Measurements from ENCODE around the gene DCBLD1.

DCBLD1 gene

DNA sequence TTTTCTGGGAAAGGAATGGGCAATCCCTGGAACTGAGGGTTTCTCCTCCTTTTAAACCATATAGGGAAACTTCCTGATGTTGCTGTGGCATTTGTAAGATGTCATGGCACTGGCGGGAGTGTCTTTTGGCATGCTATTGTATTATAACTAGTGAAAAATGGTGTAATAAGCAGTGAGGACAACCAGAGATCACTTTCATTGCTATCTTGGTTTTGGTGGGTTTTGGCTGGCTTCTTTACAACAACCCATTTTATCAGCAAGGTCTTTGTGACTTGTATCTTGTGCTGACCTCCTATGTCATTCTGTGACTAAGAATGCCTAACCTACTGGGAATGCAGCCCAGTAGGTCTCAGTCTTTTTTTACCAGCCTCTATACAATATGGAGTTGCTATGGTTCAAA, 9.1 kb upstream of the DCBLD1 start:
- no peak for DNase-seq

DNA sequence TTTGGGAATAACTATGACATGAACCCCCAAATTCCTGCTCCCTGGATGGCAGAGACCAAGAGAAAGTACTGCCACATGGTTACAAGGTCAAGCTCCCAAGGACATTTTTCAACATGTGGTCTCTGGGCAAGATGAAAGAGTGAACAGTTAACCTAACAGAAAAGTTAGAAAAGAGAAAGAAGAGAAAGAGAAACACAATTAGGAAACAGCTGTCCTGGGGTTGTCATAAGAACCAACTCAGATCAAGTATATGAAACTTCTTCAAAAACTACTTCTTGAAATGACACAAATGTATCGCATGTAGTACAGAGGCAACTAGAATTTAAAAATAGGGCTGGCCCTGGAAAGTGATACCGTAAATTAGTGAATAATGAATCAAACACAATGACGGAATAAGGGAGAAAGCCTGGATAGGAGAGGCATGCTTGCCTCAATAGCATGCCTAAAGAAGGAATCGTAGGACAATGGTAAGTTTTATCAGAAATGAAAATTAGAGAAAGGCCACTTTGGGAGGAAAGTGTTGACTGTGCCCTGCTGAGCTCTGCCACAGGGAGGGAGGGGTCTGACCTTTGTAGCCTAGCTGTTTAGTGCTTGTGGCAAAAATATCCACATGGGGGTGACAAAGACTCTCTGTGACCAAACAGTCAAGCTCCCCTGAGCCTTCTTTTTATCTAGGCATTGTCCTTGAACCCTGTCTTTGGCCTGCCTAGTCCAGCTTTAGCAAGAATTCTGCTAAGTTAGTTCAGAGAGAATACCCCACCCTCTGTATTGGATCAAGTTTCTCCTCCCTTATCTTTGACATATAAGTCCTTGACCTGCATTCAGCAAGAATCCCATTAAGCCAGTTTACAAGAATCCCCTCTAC, 4.3 kb upstream of the DCBLD1 start:
- peak; percentile 8 for DNase-seq

DNA sequence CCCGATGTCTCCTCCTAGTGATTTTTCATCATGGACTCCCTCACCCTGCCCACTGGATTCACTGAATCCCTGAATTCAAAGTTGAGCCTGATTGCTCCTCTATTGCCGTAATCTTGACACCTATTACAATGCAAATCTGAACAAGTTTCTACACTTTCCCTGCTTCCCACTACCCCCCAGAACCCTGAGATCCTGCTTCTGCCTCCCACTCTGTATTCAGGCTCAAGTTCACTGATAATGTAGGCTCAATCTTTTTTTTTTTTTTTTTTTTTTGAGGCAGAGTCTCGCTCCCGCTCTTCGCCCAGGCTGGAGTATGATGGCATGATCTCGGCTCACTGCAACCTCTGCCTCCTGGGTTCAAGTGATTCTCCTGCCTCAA, 3.6 kb upstream of the DCBLD1 start:
- no peak for DNase-seq

DNA sequence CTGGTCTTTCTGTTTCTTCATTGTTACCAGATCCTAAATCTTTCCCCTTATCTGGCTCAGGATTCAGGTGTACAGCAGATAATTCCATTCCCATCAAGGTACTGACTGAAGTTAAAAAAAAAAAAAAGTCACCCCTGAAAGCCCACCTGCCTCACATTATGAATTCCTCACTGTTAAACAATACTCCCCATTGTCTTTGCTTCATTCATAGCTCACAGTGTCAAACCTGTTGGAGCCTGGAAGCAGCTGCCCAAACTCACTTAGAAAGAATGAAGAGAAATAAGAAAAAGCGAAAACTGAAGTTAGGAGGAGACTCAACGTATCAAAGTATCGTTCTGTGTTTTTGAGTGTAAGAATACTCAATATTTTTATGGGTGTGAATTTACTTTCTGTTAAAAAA, 1.8 kb upstream of the DCBLD1 start:
- DNase-seq: no peak

DNA sequence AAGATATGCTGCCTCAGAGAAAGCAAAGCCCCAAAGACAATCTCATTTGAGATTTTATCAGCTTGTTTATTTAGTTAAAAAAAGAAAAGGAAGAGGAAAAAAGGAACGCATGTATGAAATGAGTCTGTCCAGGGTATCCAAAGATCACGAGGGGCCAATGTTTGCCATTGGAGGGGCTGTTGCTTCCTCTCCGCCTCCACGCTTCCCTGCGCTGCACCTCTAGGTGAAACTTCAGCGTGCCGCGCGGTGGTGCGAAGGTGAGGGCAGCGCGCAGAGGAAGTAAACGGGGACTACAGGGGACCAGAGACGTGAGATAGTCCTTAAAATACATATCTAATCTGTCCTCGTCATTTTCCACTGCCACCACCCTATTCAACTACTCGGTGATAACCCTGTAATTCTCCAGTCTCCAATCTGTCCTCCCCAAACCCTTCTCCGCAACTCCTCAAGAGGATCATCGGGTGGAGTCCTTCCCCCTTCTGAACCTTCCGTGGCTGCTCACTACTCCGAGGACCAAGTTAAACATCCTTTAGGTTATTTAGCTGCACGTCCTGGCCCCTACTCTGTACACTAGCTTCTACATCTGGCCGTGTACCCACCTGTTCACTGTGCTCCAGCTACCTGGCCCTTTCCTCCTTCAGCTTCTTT, 1.1 kb upstream of the DCBLD1 start:
- DNase-seq: no peak

DNA sequence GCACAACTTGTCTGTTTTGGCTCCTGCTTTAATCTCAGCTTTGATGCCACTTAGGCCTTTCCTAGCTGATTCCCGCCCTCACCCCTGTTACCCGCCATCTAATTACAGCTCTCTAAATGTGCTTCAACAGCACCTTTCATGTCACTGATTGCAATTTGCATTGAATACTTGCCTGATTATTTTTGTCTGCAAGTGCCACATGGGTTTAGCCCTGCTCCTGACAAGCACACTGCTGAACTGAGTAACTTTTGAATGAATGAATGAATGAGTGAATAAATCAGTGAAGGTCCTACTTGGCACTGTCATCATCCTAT, 591 bp upstream of the DCBLD1 start:
- DNase-seq: no peak

DNA sequence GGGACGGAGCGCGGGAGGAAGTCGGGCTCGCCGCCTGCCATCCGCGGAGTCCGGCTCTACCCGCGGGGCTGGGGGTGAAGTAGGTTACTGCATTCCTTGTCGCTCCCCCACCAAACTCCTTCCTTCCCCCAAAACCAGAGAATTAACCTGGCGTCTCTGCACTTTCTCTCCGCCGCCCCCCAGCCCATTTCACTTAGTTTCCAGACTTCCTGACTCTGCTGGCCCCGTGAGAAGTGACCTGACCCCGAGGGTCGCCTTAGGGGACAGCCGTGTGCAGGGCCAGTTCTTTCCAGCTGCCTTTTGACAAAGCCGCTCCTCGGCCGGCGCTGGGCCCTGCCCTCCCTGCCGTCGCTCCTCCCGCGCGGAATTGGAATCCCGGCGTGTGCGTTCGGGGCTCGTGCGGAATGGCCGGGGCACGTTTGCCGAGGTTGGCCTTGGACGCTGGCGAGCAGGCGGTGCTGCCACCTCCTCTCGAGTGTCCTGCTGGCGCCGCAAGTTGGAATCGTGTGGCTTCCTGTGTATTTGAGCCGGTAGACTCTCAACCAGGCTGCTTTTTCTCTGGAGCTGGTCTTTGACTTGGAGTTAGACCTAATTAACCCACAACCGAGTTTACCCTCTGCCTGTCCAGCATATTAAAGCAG, 650 bp downstream of the DCBLD1 start:
- DNase-seq: peak; percentile 59

DNA sequence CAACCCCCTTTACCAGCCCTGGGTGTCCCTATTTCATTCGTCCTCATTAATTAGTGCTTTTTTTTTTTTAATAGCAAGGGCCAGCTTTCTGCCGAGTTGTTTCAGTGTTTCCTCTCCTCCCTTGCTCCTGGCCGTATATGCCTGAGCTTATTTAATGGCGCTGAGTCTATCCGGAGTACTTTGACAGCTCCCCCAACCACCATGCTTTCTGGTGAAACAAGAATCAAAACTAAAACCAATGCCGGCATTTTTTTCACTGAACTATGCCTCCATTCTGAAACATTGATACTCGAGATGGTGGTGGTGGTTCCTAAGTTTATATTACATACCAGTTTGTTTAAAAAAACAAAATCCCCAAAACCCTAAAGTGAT, 1.2 kb downstream of the DCBLD1 start:
- DNase-seq: peak; percentile 32

DNA sequence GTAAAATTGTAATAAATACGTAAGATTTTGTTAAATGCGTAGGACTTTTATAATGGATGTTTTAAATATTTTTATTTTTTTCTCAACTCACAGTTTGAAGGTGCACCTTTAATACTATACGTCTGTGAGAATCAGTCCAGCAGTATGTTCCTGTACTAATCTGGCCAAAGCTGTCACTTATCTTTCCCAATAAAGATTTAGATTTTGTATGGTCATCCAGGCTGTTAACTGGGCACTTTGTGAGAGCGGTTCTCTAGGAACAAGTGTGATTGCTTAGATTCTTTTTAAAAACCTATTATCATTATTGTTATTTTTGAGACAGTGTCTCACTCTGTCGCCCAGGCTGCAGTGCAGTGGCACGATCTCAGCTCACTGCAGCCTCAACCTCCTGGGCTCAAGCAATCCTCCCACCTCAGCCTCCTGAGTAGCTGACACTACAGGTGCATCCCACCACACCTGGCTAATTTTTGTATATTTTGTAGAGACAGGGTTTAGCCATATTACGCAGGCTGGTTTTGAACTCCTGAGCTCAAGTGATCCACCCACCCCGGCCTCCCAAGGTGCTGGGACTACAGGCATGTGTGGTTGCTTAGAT, 1.7 kb downstream of the DCBLD1 start:
- no peak for DNase-seq

DNA sequence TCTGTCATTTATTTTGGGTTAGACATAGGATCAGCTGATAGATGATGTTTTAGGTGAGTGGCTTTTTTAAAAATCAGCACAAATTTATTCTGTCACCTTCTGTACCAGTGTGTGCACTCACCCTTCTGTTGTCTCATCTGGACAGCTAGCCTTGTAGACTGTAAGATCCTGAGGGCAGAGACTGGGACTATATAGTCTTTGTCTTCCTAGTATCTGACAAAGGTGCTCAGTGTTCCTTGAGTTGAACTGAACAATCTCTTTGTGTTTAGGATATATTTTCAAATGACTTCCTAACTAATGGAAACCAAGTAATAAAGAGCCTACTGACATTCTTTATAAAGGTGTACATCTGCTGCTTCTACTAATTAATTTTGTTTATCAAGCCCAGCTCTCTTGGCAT, 3.0 kb downstream of the DCBLD1 start:
- no peak for DNase-seq

DNA sequence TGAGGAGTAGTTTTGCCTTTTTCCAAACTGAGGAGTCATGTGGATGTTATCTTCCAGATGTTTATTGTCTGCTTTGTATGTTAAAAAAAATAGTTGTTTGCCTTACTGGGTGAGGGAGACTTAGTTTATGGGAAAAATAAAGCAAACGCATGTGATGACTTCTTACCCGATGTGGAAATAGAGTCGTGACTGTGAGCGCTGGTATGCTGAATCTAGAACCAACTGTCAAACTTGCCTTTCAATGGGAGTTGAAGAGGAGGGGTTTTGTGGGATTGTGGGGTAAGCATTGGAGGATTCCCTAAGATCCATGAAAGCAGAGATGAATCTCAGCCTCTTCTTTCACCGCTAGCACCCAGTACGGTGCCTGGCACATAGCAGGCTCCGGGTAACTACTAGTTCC, 5.3 kb downstream of the DCBLD1 start:
- DNase-seq: no peak

DNA sequence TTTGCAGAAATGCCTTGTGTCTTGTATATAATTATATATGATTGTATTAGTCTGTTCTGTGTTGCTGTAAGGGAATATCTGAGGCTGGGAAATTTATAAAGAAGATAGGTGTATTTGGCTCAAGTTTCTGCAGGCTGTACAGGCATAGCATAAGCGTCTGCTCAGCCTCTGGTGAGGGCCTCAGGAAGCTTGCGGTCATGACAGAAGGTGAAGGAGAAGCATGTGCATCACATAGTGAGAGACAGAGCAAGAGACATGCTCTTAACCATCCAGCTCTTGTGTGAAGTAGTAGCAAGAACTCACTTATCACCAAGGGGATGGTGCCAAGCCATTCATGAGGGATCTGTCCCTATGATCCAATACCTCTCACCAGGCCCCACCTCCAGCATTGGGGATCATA, 6.5 kb downstream of the DCBLD1 start:
- no peak for DNase-seq

DNA sequence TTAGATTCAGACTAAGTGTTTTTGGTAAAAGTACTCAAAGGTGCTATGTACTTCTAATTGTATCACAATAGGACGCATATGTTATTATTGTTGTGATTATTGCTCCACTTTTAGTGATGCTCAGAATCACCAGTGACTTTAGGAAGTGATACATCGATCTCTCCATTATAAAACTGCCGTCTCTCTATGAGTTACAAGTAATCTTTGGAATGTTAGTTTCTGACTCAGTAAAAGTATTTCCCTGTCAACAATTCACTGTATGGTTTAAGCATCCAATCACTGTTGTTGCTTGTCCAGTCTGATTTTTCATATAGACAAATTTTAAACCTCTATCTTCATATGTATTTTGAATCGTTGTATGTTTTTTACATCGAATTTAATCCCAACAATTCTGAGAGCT, 9.4 kb downstream of the DCBLD1 start:
- DNase-seq: no peak

DNA sequence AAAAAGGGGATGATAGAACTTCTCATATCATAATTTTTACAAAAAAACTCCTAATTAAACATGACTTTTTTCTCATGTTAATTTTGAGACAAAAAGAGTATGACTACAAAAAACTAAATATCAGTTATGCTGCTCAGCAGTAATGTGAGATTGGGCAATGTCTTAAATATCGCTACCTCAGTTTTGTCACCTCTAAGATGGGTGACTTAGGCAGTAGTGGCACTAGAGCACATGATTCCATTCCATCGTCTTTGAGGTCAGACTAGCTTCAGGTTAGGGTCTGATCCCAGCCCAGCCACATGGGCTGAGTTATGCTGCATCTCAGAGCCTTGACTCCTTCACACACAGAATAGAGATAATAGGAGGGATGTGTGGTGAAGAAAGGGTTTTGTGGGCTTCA, 11.0 kb downstream of the DCBLD1 start:
- DNase-seq: no peak

DNA sequence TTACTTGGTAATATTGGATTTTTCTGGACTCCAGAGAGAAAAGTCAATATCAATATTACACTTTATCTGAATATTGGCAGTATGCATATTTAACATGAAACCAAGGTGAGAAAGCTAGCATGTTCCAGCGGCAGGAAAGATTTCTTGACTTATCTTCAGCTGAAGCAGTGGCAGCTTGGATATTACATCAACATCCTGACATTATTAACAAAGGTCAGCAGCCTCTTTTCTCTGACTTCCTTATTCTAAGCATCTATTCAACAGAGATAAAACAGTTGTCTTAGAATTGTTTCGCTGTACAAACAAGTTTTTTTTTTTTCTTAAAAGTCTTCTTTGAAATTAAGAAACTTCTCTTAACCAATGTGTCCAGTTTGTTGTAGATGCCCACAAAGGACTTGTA, 11.8 kb downstream of the DCBLD1 start:
- no peak for DNase-seq

DNA sequence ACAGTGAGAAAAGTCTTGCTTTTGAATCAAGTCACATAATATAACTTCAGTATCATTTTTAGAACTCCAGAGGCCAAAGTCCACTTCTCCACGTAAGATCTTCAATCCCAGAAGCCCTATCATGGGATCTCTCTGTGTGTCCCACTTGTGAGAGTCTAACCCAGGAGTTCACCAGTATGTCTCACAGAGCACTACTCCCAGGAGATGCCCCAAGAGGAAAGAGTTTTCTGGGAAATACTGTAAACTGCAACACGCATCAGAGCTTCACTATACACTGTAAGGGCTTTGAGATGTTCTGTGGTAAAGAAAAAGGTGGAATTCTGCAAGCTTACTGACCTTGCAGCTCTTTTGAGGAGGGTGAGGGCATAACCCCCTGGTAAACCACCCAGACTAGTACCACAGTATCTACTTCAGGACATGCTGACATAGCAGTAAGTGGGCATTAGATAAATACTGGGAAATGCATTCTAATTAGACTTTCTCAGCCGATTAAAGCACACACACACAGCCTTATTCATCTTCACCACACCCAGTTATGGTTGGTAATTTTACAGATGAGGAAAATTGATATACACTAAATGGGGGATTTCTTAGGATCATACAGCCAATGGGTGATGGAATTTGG, 12.3 kb downstream of the DCBLD1 start:
- DNase-seq: no peak

DNA sequence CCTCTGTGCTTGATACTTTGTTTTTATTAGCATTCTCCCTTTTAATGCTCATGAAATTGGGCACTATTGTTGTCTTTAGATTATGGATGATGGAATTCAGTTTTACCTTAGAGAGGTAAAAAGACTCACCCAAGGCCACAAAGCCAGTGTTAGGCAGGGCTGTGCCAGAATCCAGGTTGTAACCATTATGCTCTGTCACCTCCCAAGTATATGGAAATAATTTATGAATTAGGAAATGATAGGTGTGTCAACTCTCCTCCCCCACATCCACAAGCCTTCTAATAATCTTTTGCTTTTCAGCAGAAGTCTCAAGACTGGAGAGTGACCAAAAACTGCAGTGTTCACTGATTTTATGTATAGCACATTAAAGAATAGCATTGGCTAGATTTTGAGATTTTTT, 13.0 kb downstream of the DCBLD1 start:
- DNase-seq: no peak

DNA sequence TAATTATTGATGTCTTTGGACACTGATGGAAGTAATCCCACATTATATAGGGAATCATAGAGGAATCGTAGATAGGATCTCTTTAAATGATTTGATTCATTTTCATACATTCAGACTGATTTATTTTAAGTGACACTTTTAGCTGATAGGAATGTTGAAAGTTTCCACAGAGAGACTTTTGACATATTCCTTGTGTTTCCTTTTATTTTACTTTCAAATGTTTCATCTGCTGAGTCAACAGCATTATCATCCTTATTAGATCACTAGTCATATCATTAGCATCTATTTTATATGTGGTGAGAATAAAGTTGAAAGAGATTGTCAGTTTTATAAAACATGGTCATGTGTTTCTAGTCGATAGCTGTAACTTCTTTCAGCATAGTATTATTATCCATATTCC, 13.4 kb downstream of the DCBLD1 start:
- DNase-seq: no peak

DNA sequence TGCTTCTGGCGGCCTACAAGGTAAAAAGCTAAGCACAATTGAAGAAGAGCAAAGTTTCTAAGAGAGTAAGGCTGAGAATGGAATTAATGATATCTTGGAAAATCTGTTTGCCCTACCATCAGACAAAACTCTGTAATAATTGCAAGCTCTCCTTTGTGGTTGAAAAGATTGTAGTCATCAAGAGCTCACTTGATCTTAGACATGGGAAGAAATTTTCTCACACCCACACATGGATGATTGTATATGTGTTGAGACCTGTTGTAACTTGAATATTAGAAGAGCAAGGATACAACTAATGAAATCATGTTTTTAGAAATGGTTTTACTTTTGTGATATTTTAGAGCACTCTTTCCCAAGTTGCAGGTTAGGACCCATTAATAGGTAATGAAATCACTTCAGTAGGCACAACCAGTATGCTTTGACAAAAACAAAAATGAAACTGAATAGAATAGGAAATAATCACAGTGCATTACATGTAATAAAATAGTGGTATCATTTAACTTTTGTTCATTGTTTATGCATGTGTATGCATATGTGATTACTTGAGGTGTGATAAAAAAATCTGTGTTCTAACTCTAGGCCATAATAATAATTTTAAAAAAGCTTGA, 14.0 kb downstream of the DCBLD1 start:
- no peak for DNase-seq

DNA sequence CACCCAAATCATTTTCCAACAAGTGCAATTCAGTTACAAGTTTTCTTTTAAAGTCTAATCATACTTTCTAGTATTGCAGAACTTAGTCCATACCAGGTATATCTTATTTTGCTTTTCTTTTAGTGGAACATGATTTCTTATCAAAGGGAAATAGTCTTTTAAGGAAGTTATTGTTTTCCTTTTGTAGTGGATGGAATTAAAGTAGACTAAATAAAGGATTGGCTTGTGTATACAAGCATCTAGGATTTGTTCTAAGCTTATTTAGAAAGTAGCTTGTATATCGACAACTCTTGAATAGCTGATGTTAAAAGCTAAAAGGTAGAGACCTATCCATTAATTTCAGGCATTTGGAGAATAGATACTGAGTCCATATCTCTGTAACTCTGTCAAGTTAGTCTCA, 14.8 kb downstream of the DCBLD1 start:
- no peak for DNase-seq

DNA sequence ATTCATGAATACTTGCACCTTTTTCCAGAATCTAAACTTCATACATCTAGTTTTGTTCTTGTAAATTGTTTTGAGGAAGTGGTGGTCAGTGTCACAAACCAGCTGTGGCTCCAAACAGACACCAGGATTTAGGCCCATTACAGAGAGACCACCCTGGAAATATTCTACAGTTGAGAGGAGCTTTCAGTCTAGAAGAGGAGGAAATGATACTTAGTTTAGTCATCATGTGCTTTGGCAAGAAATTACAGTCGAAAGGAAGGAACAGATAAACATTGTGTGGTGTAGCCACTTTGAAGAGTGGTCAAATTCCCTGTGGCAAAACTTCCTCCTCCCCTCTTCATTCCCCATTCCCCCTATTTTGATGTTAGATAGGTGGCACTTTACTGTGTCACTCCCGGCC, 15.7 kb downstream of the DCBLD1 start:
- no peak for DNase-seq

DNA sequence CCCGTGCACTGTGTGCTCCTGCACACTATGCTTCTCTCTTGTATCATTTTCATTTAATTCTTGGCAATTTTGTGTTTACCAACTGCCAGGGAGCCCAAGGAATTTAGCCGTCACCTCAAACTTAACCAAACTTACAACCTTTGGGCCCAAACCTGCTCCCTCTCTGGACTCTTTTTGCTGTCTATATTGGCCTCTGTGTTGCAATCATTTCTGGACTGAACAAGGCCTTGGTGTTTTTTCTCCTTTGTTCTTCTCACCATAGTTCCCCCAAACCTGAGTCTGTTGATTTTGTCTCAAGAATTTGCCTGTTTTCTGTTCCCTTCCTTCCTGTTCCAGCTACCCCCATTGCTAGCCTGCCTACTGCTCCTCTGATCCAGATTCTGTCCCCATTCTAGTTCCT, 19.2 kb downstream of the DCBLD1 start:
- DNase-seq: no peak

DNA sequence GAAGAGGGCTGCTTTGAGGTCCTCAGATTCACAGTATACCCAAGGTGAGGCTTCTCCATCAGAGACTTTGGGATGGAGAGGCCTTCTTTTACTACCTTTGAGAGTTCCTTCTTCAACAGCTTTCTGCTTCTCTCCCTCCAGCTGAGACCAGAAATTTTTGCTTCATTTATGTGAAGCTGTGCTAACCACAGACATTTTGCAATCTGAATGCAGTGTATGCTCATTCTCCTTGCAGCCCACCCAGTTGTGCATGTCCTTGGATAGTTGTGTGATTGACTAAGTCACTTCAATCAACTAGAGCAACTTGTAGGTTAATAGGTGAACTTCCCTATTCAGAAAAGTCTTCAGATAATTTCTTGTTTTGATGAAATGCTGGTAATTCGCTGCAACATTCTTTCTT, 20.1 kb downstream of the DCBLD1 start:
- no peak for DNase-seq
